Trophoblast cell (in vitro differentiated cells and primary cell): Measurements from ENCODE around the gene SLC35F5.
"Not testable (repeated sequence)": the region's sequence is repeated elsewhere in the genome, so short reads cannot be mapped to it uniquely, and the experiment has no call there.

ENCODE experiments used
- DNase-seq, 2 donors: peaks; one replicate each; pipeline ENCODE4 v3.0.0-alpha.2; 2016
- H2AFZ ChIP-seq: 2 replicates; pipeline ENCODE4 v1.6.1; 2013; ENCODE audit warnings: low read length, moderate library complexity, mild to moderate bottlenecking; ENCODE audit not compliant: insufficient read depth, poor library complexity
- H2AK5ac ChIP-seq: 2 replicates; pipeline ENCODE4 v1.6.1; 2013; ENCODE audit warnings: mild to moderate bottlenecking, low read length
- H2BK120ac ChIP-seq: 2 replicates; pipeline ENCODE4 v1.6.1; 2013; ENCODE audit warnings: low read length, mild to moderate bottlenecking, moderate library complexity; ENCODE audit not compliant: insufficient read depth, poor library complexity
- H2BK12ac ChIP-seq: 2 replicates; pipeline ENCODE4 v1.6.1; 2013; ENCODE audit warnings: mild to moderate bottlenecking, low read length, moderate library complexity
- H2BK5ac ChIP-seq: 2 replicates; pipeline ENCODE4 v1.6.1; 2013; ENCODE audit warnings: low read length, low read depth, moderate library complexity, mild to moderate bottlenecking; ENCODE audit not compliant: poor library complexity
- H3K14ac ChIP-seq: 2 replicates; pipeline ENCODE4 v1.6.1; 2013; ENCODE audit warnings: mild to moderate bottlenecking, low read length
- H3K18ac ChIP-seq: 2 replicates; pipeline ENCODE4 v1.6.1; 2013; ENCODE audit warnings: mild to moderate bottlenecking, low read length
- H3K23ac ChIP-seq: 2 replicates; pipeline ENCODE4 v1.6.1; 2013; ENCODE audit warnings: low read length
- H3K27ac ChIP-seq: 2 replicates; pipeline ENCODE4 v1.5.1; 2013; ENCODE audit warnings: low read depth, mild to moderate bottlenecking, inconsistent platforms, low read length, moderate library complexity
- H3K27me3 ChIP-seq: 2 replicates; pipeline ENCODE4 v1.6.1; 2013; ENCODE audit warnings: inconsistent platforms, mild to moderate bottlenecking, low read length, moderate library complexity; ENCODE audit not compliant: insufficient read depth
- H3K36me3 ChIP-seq, 2 experiments: 1 replicate in 1 of 2; 2 replicates in 1 of 2; pipeline ENCODE4 v1.6.1; 2013; ENCODE audit warnings: low read length in 2 of 2, mild to moderate bottlenecking in 2 of 2, moderate library complexity in 1 of 2; ENCODE audit not compliant: insufficient read depth in 2 of 2, control insufficient read depth in 1 of 2
- H3K4ac ChIP-seq: 2 replicates; pipeline ENCODE4 v1.6.1; 2013; ENCODE audit warnings: low read depth, mild to moderate bottlenecking, low read length, moderate library complexity
- H3K4me1 ChIP-seq, 2 experiments: 1 replicate in 1 of 2; 2 replicates in 1 of 2; pipeline ENCODE4 v1.6.1; 2013; ENCODE audit warnings: low read length in 2 of 2, mild to moderate bottlenecking in 2 of 2, moderate library complexity in 1 of 2; ENCODE audit not compliant: insufficient read depth in 2 of 2, control insufficient read depth in 1 of 2
- H3K4me2 ChIP-seq: 2 replicates; pipeline ENCODE4 v1.6.1; 2013; ENCODE audit warnings: inconsistent platforms, mild to moderate bottlenecking, low read length, moderate library complexity
- H3K4me3 ChIP-seq: 2 replicates; pipeline ENCODE4 v1.5.1; 2013; ENCODE audit warnings: mild to moderate bottlenecking, low read depth, low read length, inconsistent platforms
- H3K79me1 ChIP-seq: one replicate; pipeline ENCODE4 v1.6.1; 2013; ENCODE audit warnings: low read length
- H3K79me2 ChIP-seq: 2 replicates; pipeline ENCODE4 v1.6.1; 2013; ENCODE audit warnings: low read length, mild to moderate bottlenecking; ENCODE audit not compliant: control insufficient read depth, insufficient read depth, poor library complexity
- H3K9ac ChIP-seq: 2 replicates; pipeline ENCODE4 v1.6.1; 2013; ENCODE audit warnings: mild to moderate bottlenecking, low read length
- H3K9me3 ChIP-seq: 2 replicates; pipeline ENCODE4 v1.6.1; 2013; ENCODE audit warnings: low read depth, mild to moderate bottlenecking, control low read depth, inconsistent platforms, low read length; ENCODE audit not compliant: insufficient read depth
- H4K12ac ChIP-seq: 2 replicates; pipeline ENCODE4 v1.6.1; 2013; ENCODE audit warnings: low read depth, mild to moderate bottlenecking, low read length, moderate library complexity
- H4K8ac ChIP-seq: 2 replicates; pipeline ENCODE4 v1.6.1; 2013; ENCODE audit warnings: low read depth, mild to moderate bottlenecking, low read length, moderate library complexity
- H4K91ac ChIP-seq: one replicate; pipeline ENCODE4 v1.6.1; 2013; ENCODE audit warnings: low read depth, mild to moderate bottlenecking, low read length, moderate library complexity
- WGBS: extraction: QIAGEN DNeasy Blood & Tissue Kit; methylation state at CpG from one replicate; pipeline ENCODE4 v1.1.7; 2013; ENCODE audit warnings: missing lambda C conversion rate; ENCODE audit not compliant: insufficient read length, insufficient coverage; ENCODE audit errors: extremely low coverage; 5-methylcytosine and 5-hydroxymethylcytosine counted together

SLC35F5 gene

DNA sequence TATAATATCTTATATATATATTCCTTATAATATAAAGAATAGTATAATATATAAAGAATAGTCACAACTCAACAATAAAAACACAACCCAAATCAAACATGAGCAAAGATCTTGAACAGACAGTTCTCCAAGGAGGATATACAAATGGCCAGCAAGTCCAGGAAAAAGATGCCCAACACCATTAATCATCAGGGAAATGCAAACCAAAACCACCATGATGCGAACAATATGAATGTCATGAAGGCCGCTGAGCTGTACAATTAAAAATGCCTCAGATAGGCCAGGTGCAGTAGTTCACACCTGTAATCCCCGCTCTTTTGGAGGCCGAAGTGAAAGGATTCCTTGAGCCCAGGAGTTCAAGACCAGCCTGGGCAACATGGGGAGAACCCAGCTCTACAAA is 58.9 kb downstream of the SLC35F5 start:
- H2BK12ac ChIP-seq: no peak overlapping the region
- no peak overlapping the region for H3K4ac ChIP-seq
- no peak overlapping the region for H3K4me2 ChIP-seq
- H3K79me1 ChIP-seq: no peaks in the 10 kb centered on the region
- H3K23ac ChIP-seq: no peak overlapping the region
- H2BK5ac ChIP-seq: no peak overlapping the region
- no peak overlapping the region for H4K8ac ChIP-seq
- no peaks in the 10 kb centered on the region for H3K36me3 ChIP-seq
- no peak overlapping the region for H3K4me3 ChIP-seq
- no peak overlapping the region for H2BK120ac ChIP-seq
- no peak overlapping the region for H3K9ac ChIP-seq
- H4K12ac ChIP-seq: no peak overlapping the region
- no peak overlapping the region for H3K14ac ChIP-seq
- no peak overlapping the region for H3K18ac ChIP-seq
- no CpG with 5 or more reads among the region's 4 CpGs for WGBS
- H3K4me1 ChIP-seq: no peaks in the 10 kb centered on the region
- no peaks in the 10 kb centered on the region for H3K79me2 ChIP-seq
- H2AK5ac ChIP-seq: no peak overlapping the region
- no peak for DNase-seq
- no peak overlapping the region for H3K27ac ChIP-seq
- no peaks in the 10 kb centered on the region for H3K27me3 ChIP-seq
- H3K9me3 ChIP-seq: no peaks in the 10 kb centered on the region
- no peak overlapping the region for H2AFZ ChIP-seq
- no peak overlapping the region for H4K91ac ChIP-seq

DNA sequence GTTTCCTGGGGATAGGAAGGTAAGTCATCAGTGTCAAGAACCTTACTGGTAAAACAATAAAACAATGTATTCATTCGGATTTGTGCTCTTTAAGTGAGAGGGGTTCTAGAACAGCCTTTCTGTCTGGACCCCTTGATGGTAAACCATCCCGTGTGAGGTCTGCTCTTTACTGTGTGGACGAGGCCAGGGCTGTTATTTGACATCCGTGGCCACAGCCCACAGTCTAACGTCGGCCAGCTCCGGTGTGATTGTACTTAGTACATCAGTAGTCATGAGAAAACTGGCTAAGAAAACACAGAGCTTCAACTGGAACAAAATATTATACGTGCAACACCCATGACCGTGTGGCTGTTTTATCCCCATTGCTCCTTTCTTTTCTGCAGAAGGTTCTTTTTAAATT is 62.0 kb downstream of the SLC35F5 start:
- H3K4me2 ChIP-seq: no peak overlapping the region
- no peak overlapping the region for H3K27ac ChIP-seq
- H3K9me3 ChIP-seq: no peaks in the 10 kb centered on the region
- no peak overlapping the region for H3K14ac ChIP-seq
- H3K23ac ChIP-seq: no peak overlapping the region
- no peak overlapping the region for H4K8ac ChIP-seq
- H2AFZ ChIP-seq: no peak overlapping the region
- H2AK5ac ChIP-seq: no peak overlapping the region
- H3K4ac ChIP-seq: no peak overlapping the region
- H3K4me1 ChIP-seq: no peaks in the 10 kb centered on the region
- H3K9ac ChIP-seq: no peak overlapping the region
- H4K12ac ChIP-seq: no peak overlapping the region
- no peak overlapping the region for H3K18ac ChIP-seq
- H3K27me3 ChIP-seq: no peaks in the 10 kb centered on the region
- H2BK5ac ChIP-seq: no peak overlapping the region
- no peak overlapping the region for H2BK12ac ChIP-seq
- DNase-seq: no peak
- H2BK120ac ChIP-seq: no peak overlapping the region
- WGBS: no CpG with 5 or more reads among the region's 9 CpGs
- H4K91ac ChIP-seq: no peak overlapping the region
- no peaks in the 10 kb centered on the region for H3K79me2 ChIP-seq
- no peaks in the 10 kb centered on the region for H3K36me3 ChIP-seq
- no peak overlapping the region for H3K4me3 ChIP-seq
- H3K79me1 ChIP-seq: no peaks in the 10 kb centered on the region

GRCh38 chr2:113692698-113693428 is 63.6 kb downstream of the SLC35F5 start:
- H3K9ac ChIP-seq: no peak overlapping the region
- no peak overlapping the region for H2BK120ac ChIP-seq
- no peak overlapping the region for H4K8ac ChIP-seq
- no peak overlapping the region for H3K23ac ChIP-seq
- no CpG with 5 or more reads among the region's 3 CpGs for WGBS
- H3K9me3 ChIP-seq: no peaks in the 10 kb centered on the region
- no peak overlapping the region for H2BK12ac ChIP-seq
- no peak overlapping the region for H3K27ac ChIP-seq
- H3K4me3 ChIP-seq: no peak overlapping the region
- no peaks in the 10 kb centered on the region for H3K36me3 ChIP-seq
- no peaks in the 10 kb centered on the region for H3K4me1 ChIP-seq
- no peak overlapping the region for H3K4me2 ChIP-seq
- H3K14ac ChIP-seq: no peak overlapping the region
- H3K79me2 ChIP-seq: no peaks in the 10 kb centered on the region
- no peaks in the 10 kb centered on the region for H3K79me1 ChIP-seq
- H3K18ac ChIP-seq: no peak overlapping the region
- H4K12ac ChIP-seq: no peak overlapping the region
- H2AK5ac ChIP-seq: no peak overlapping the region
- no peak for DNase-seq
- no peak overlapping the region for H3K4ac ChIP-seq
- no peak overlapping the region for H2BK5ac ChIP-seq
- H2AFZ ChIP-seq: no peak overlapping the region
- no peaks in the 10 kb centered on the region for H3K27me3 ChIP-seq
- no peak overlapping the region for H4K91ac ChIP-seq

DNA sequence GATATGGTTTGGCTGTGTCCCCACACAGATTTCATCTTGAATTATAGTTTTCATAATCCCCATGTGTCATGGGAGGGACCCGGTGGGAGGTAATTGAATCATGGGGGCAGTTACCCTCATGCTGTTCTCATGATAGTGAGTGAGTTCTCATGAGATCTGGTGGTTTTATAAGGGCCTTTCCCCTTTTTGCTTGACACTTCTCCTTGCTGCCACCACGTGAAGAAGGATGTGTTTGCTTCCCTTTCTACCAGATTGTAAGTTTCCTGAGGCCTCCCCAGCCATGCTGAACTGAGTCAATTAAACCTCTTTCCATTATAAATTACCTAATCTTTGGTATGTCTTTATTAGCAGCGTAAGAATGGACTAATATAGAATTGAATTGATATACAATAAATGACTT is 65.6 kb downstream of the SLC35F5 start:
- H3K27me3 ChIP-seq, DNase-seq, H4K91ac ChIP-seq, H3K4me3 ChIP-seq, H3K79me2 ChIP-seq, H2AFZ ChIP-seq, H2BK120ac ChIP-seq, H4K8ac ChIP-seq, H2BK5ac ChIP-seq, H4K12ac ChIP-seq, H3K9ac ChIP-seq, H3K79me1 ChIP-seq, H3K18ac ChIP-seq, H3K4ac ChIP-seq, H3K14ac ChIP-seq, H3K4me2 ChIP-seq, H2AK5ac ChIP-seq, H3K4me1 ChIP-seq, H3K27ac ChIP-seq, H3K23ac ChIP-seq, H3K36me3 ChIP-seq, H3K9me3 ChIP-seq, H2BK12ac ChIP-seq: not testable (repeated sequence)
- no CpG with 5 or more reads among the region's 3 CpGs for WGBS
